GM18526 (cell line): Measurements from ENCODE around the gene ZNF318.

Experiments
- POLR2A ChIP-seq: IDR thresholded peaks from 3 replicates; pipeline ENCODE4 v1.6.1; 2011; ENCODE audit not compliant: insufficient read length; ENCODE audit errors: extremely low read depth

Gene ZNF318

GRCh38 chr6:43391440-43392031 is 22.1 kb upstream of the ZNF318 start:
- no peak for TF ChIP-seq POLR2A

- TF ChIP-seq POLR2A = no peak
These were observed 20.4 kb upstream of the ZNF318 start for GRCh38 chr6:43389730-43390295.

- TF ChIP-seq POLR2A = no peak
These were observed 17.0 kb upstream of the ZNF318 start for GRCh38 chr6:43386492-43386891.

GRCh38 chr6:43383021-43383667 is 13.7 kb upstream of the ZNF318 start:
- no peak for TF ChIP-seq POLR2A

- TF ChIP-seq POLR2A = no peak
These were observed 9.2 kb upstream of the ZNF318 start for GRCh38 chr6:43378631-43379030.

- no peak for TF ChIP-seq POLR2A
These were observed 8.3 kb upstream of the ZNF318 start for GRCh38 chr6:43377710-43378229.

- TF ChIP-seq POLR2A = no peak
These were observed 7.1 kb upstream of the ZNF318 start for GRCh38 chr6:43376551-43376981.

- TF ChIP-seq POLR2A = no peak
These were observed 6.2 kb upstream of the ZNF318 start for GRCh38 chr6:43375693-43376092.

- TF ChIP-seq POLR2A = no peak
These were observed 3.9 kb upstream of the ZNF318 start for GRCh38 chr6:43373252-43373875.

GRCh38 chr6:43368259-43369160 is 937 bp downstream of the ZNF318 start:
- TF ChIP-seq POLR2A = no peak

GRCh38 chr6:43367245-43367984 is 2.0 kb downstream of the ZNF318 start:
- no peak for TF ChIP-seq POLR2A

- TF ChIP-seq POLR2A = no peak
These were observed 8.2 kb downstream of the ZNF318 start for GRCh38 chr6:43361269-43361668.

GRCh38 chr6:43359831-43360230 is 9.6 kb downstream of the ZNF318 start:
- no peak for TF ChIP-seq POLR2A

GRCh38 chr6:43359381-43359780 is 10.1 kb downstream of the ZNF318 start:
- no peak for TF ChIP-seq POLR2A
